ENCODE results near the gene HNRNPAB.

Gene HNRNPAB

GRCh38 chr5:178204182-178204934 lies at the start of gene HNRNPAB:
Gene HNRNPAB, plus strand, starts transcription at chr5:178204533. Its CDS starts 305 bp downstream, at chr5:178204838.
- FAIRE-seq, result no peak
- no peak for TF ChIP-seq CTCF (IDR thresholded peaks at IDR 0.05; ENCODE audit: insufficient read depth, missing control alignments)

GRCh38 chr5:178155065-178155464 lies 49.3 kb upstream of the HNRNPAB start:
- no peak for DNase-seq (ENCODE audit: insufficient read length, low spot score)
- TF ChIP-seq CTCF (IDR thresholded peaks at IDR 0.05; ENCODE audit: insufficient read depth, missing control alignments), result no peak
- FAIRE-seq, result no peak

More at GRCh38 chr5:178204182-178204934, at the start of gene HNRNPAB:
- peak; percentile 99 for DNase-seq (ENCODE audit: insufficient read length, low spot score)

GRCh38 chr5:178160176-178160575 lies 44.2 kb upstream of the HNRNPAB start:
- TF ChIP-seq CTCF (IDR thresholded peaks at IDR 0.05; ENCODE audit: insufficient read depth, missing control alignments), result no peak
- DNase-seq (ENCODE audit: insufficient read length, low spot score) (no peak), FAIRE-seq (no peak)

GRCh38 chr5:178162481-178162880 lies 41.9 kb upstream of the HNRNPAB start:
- DNase-seq (ENCODE audit: insufficient read length, low spot score), result peak; percentile 92
- FAIRE-seq, result peak; percentile 77
- TF ChIP-seq CTCF (IDR thresholded peaks at IDR 0.05; ENCODE audit: insufficient read depth, missing control alignments), result no peak

GRCh38 chr5:178163772-178164735 lies 40.3 kb upstream of the HNRNPAB start:
- DNase-seq (ENCODE audit: insufficient read length, low spot score), result peak; percentile 84
- FAIRE-seq, result no peak
- TF ChIP-seq CTCF (IDR thresholded peaks at IDR 0.05; ENCODE audit: insufficient read depth, missing control alignments), result peak; percentile 93

GRCh38 chr5:178165581-178165980 lies 38.8 kb upstream of the HNRNPAB start:
- DNase-seq (ENCODE audit: insufficient read length, low spot score) (no peak), FAIRE-seq (no peak)
- TF ChIP-seq CTCF (IDR thresholded peaks at IDR 0.05; ENCODE audit: insufficient read depth, missing control alignments), result no peak
